ENCODE results near the gene EYS.

Gene EYS

DNA sequence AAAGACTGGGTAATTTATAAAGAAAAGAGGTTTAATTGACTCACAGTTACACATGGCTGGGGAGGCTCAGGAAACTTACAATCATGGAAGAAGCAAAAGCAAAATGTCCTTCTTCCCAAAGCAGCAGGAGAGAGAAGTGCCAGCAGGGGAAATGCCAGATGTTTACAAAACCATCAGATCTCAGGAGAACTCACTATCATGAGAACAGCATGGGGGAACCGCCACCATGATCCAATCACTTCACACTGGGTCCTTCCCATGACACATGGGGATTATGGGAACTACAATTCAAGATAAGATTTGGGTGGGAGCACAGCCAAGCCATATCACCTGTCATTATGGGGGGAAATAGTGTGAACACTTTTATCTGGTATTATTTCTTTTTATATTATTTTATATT lies 557.2 kb downstream of the EYS start:
- no peak overlapping the region for H3K9ac ChIP-seq (ENCODE audit: low read length)
- H3K4me3 ChIP-seq (ENCODE audit: low read length) = no peak overlapping the region
- DNase-seq (ENCODE audit: low read depth) = no peak
- no peaks in the 10 kb centered on the region for H3K4me1 ChIP-seq (ENCODE audit: control insufficient read depth, insufficient read depth, low read length)
- no peaks in the 10 kb centered on the region for H3K27me3 ChIP-seq (replicated peaks; ENCODE audit: control insufficient read depth, insufficient read depth, low read length)
- no peaks in the 10 kb centered on the region for H3K9me3 ChIP-seq (ENCODE audit: control insufficient read depth, low read length)
- no peaks in the 10 kb centered on the region for H3K36me3 ChIP-seq (ENCODE audit: control insufficient read depth, insufficient read depth, low read length, severe bottlenecking)

- H3K4me1 ChIP-seq (ENCODE audit: control insufficient read depth, insufficient read depth, low read length) = no peaks in the 10 kb centered on the region
- DNase-seq (ENCODE audit: low read depth) = no peak
- H3K36me3 ChIP-seq (ENCODE audit: control insufficient read depth, insufficient read depth, low read length, severe bottlenecking) = no peaks in the 10 kb centered on the region
- no peaks in the 10 kb centered on the region for H3K27me3 ChIP-seq (replicated peaks; ENCODE audit: control insufficient read depth, insufficient read depth, low read length)
- H3K9me3 ChIP-seq (ENCODE audit: control insufficient read depth, low read length) = no peaks in the 10 kb centered on the region
- no peak overlapping the region for H3K9ac ChIP-seq (ENCODE audit: low read length)
- H3K4me3 ChIP-seq (ENCODE audit: low read length) = no peak overlapping the region
Measured at GRCh38 chr6:65148839-65149238, 558.2 kb downstream of the EYS start.

DNA sequence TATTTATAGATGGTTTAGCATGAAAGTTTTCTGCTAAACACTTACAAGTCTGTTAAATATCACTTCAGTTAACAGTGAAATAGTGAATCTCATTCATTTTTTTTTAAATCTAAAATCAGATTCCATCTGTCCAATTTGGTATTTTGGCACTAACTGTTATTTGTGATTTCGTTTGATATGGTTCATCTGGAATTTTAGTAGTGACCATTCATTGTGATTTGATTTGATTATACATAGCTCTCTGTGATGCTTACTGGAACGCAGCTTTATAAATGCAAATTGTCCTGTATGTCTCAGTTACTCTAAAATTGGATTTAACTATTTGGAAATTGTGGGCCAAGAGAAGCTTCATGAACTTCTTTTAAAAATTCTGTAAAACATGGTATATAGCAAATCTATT lies 571.5 kb downstream of the EYS start:
- Histone ChIP-seq H3K36me3 (ENCODE audit: control insufficient read depth, insufficient read depth, low read length, severe bottlenecking) (no peaks in the 10 kb centered on the region), H3K9me3 (ENCODE audit: control insufficient read depth, low read length) (no peaks in the 10 kb centered on the region), H3K4me1 (ENCODE audit: control insufficient read depth, insufficient read depth, low read length) (no peaks in the 10 kb centered on the region), H3K4me3 (ENCODE audit: low read length) (no peak overlapping the region), H3K27me3 (replicated peaks; ENCODE audit: control insufficient read depth, insufficient read depth, low read length) (no peaks in the 10 kb centered on the region), H3K9ac (ENCODE audit: low read length) (no peak overlapping the region)
- DNase-seq (ENCODE audit: low read depth) = no peak

DNA sequence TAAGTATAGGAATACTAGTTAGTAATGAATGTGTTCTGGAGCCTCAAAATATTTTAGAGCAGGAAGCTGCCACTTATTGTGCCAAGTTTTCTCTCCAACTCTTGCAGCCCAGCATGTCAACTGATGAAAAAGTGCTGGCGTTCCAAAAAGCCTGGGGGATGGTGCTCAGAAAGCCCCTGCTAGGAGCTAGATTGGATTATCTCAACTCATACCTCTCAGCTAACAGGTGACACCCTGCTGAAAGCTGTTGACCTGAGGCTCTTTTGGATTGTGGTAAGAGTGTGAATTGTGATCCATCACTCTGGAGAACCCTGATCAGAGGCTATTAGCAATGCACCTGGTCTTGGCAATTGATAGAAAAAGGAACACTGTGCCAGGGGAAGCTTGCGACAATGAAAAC lies 580.4 kb downstream of the EYS start:
- no peaks in the 10 kb centered on the region for H3K27me3 ChIP-seq (replicated peaks; ENCODE audit: control insufficient read depth, insufficient read depth, low read length)
- DNase-seq (ENCODE audit: low read depth) = no peak
- no peak overlapping the region for H3K4me3 ChIP-seq (ENCODE audit: low read length)

GRCh38 chr6:65123521-65123920 lies 583.5 kb downstream of the EYS start:
- Histone ChIP-seq H3K36me3 (ENCODE audit: control insufficient read depth, insufficient read depth, low read length, severe bottlenecking) (no peaks in the 10 kb centered on the region), H3K27me3 (replicated peaks; ENCODE audit: control insufficient read depth, insufficient read depth, low read length) (no peaks in the 10 kb centered on the region), H3K9ac (ENCODE audit: low read length) (no peak overlapping the region), H3K4me3 (ENCODE audit: low read length) (no peak overlapping the region), H3K4me1 (ENCODE audit: control insufficient read depth, insufficient read depth, low read length) (no peaks in the 10 kb centered on the region), H3K9me3 (ENCODE audit: control insufficient read depth, low read length) (no peaks in the 10 kb centered on the region)
- DNase-seq (ENCODE audit: low read depth) = no peak

More for the DNA sequence above, 580.4 kb downstream of the EYS start:
- Histone ChIP-seq H3K36me3 (ENCODE audit: control insufficient read depth, insufficient read depth, low read length, severe bottlenecking) (no peaks in the 10 kb centered on the region), H3K9me3 (ENCODE audit: control insufficient read depth, low read length) (no peaks in the 10 kb centered on the region), H3K4me1 (ENCODE audit: control insufficient read depth, insufficient read depth, low read length) (no peaks in the 10 kb centered on the region), H3K9ac (ENCODE audit: low read length) (no peak overlapping the region)

DNA sequence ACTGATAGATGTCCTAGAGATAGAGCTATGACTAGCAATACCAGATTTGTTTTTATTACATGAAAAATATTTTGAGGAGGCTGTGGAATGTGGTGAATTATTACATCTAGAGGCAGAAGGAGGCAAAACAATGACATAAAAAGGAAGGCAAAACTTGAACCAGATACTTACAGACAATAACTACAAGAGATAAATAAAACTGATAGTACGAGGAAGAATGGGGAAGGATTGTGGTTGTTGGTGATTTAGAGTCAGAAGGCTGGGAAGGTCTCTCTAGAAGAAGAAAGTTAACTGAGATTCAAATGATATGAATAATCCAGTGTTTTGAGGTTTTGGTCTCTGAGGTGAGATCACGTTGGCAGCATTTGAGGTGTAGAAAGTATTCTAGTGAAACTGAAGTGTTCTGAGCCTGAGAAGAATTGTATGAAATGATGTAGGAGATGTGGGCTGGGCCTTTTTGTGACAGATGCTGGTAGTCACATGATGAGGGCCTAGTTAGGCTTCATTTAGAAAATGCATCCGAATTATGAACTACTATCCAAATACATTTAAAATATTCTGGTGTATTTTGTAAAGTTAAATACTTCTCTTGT lies 589.1 kb downstream of the EYS start:
- Histone ChIP-seq H3K9me3 (ENCODE audit: control insufficient read depth, low read length) (no peaks in the 10 kb centered on the region), H3K27me3 (replicated peaks; ENCODE audit: control insufficient read depth, insufficient read depth, low read length) (no peaks in the 10 kb centered on the region), H3K36me3 (ENCODE audit: control insufficient read depth, insufficient read depth, low read length, severe bottlenecking) (no peaks in the 10 kb centered on the region), H3K4me3 (ENCODE audit: low read length) (no peak overlapping the region), H3K9ac (ENCODE audit: low read length) (no peak overlapping the region), H3K4me1 (ENCODE audit: control insufficient read depth, insufficient read depth, low read length) (peaks cover 7% of the 10 kb centered on the region)
- DNase-seq (ENCODE audit: low read depth) = no peak

- no peak for DNase-seq (ENCODE audit: low read depth)
- H3K27me3 ChIP-seq (replicated peaks; ENCODE audit: control insufficient read depth, insufficient read depth, low read length) = no peaks in the 10 kb centered on the region
- no peaks in the 10 kb centered on the region for H3K36me3 ChIP-seq (ENCODE audit: control insufficient read depth, insufficient read depth, low read length, severe bottlenecking)
- no peaks in the 10 kb centered on the region for H3K9me3 ChIP-seq (ENCODE audit: control insufficient read depth, low read length)
- H3K9ac ChIP-seq (ENCODE audit: low read length) = no peak overlapping the region
- no peak overlapping the region for H3K4me3 ChIP-seq (ENCODE audit: low read length)
- peaks cover 7% of the 10 kb centered on the region for H3K4me1 ChIP-seq (ENCODE audit: control insufficient read depth, insufficient read depth, low read length)
Measured at GRCh38 chr6:65116326-65116725, 590.7 kb downstream of the EYS start.

DNA sequence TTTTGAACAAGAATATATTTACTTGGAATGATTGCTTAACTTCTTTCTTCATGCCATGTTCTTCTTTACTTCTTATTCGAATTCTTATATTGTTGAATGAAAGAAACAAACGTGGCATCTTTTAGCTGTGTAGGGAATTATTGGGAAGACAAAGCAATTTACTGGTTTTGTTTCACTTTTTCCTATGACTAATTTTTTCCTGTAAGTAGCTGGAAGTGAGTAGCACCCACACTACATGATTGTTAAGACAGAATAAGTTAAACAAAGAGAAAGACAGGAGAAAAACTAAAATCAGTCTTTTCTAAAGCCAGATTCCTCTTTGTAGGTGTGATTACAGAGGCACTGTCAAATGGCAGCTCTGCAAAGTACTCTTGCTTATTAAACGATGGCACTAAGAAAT lies 593.4 kb downstream of the EYS start:
- H3K36me3 ChIP-seq (ENCODE audit: control insufficient read depth, insufficient read depth, low read length, severe bottlenecking) = no peaks in the 10 kb centered on the region
- no peaks in the 10 kb centered on the region for H3K9me3 ChIP-seq (ENCODE audit: control insufficient read depth, low read length)
- H3K4me1 ChIP-seq (ENCODE audit: control insufficient read depth, insufficient read depth, low read length) = peaks cover 7% of the 10 kb centered on the region
- no peak for DNase-seq (ENCODE audit: low read depth)
- no peaks in the 10 kb centered on the region for H3K27me3 ChIP-seq (replicated peaks; ENCODE audit: control insufficient read depth, insufficient read depth, low read length)
- H3K9ac ChIP-seq (ENCODE audit: low read length) = no peak overlapping the region
- H3K4me3 ChIP-seq (ENCODE audit: low read length) = no peak overlapping the region

- Histone ChIP-seq H3K9ac (ENCODE audit: low read length) (no peak overlapping the region), H3K4me3 (ENCODE audit: low read length) (no peak overlapping the region), H3K4me1 (ENCODE audit: control insufficient read depth, insufficient read depth, low read length) (peaks cover 7% of the 10 kb centered on the region)
Measured at GRCh38 chr6:65112435-65112834, 594.6 kb downstream of the EYS start.

DNA sequence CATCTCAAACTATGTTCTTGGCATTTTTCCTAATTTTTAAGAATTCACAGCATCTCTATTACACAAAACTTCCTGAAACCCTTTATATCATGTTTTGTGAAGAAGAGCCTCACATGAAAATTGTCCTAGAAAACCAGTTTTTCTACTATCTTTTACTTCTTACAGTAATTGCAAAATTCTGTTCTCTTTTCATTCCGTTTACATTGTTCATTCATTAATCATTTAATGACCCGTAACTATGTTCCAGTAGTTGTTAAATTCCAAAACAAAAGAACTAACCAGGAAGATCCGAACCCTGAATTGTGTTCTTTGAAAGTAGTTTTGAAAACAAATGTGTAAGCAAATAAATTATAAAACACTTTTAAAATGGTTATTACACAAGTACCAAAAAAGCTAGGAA lies 597.0 kb downstream of the EYS start:
- Histone ChIP-seq H3K4me1 (ENCODE audit: control insufficient read depth, insufficient read depth, low read length) (peaks cover 7% of the 10 kb centered on the region), H3K9me3 (ENCODE audit: control insufficient read depth, low read length) (no peaks in the 10 kb centered on the region), H3K9ac (ENCODE audit: low read length) (no peak overlapping the region), H3K27me3 (replicated peaks; ENCODE audit: control insufficient read depth, insufficient read depth, low read length) (no peaks in the 10 kb centered on the region), H3K4me3 (ENCODE audit: low read length) (no peak overlapping the region), H3K36me3 (ENCODE audit: control insufficient read depth, insufficient read depth, low read length, severe bottlenecking) (no peaks in the 10 kb centered on the region)
- DNase-seq (ENCODE audit: low read depth) = no peak

More at GRCh38 chr6:65112435-65112834, 594.6 kb downstream of the EYS start:
- no peak for DNase-seq (ENCODE audit: low read depth)
- H3K9me3 ChIP-seq (ENCODE audit: control insufficient read depth, low read length) = no peaks in the 10 kb centered on the region
- no peaks in the 10 kb centered on the region for H3K36me3 ChIP-seq (ENCODE audit: control insufficient read depth, insufficient read depth, low read length, severe bottlenecking)
- H3K27me3 ChIP-seq (replicated peaks; ENCODE audit: control insufficient read depth, insufficient read depth, low read length) = no peaks in the 10 kb centered on the region

DNA sequence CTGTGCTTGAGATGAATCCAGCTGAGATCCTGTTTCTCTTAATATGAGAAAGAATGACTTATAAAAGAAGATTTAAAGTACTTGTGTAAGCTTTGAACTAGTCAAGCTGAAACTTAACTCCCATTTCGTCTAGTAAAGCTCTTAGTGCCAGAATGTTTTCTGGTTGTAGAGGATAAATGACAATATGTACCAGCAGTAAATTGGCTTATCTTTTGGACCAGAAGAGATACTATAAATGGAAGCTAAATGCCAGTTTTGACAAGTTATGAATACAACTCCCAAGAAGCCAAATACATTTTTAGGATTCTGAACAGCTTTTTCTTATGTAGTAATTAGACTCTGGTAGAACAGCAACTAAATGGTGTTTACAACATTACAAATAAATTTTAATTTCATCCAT lies 608.7 kb downstream of the EYS start:
- Histone ChIP-seq H3K9ac (ENCODE audit: low read length) (no peak overlapping the region), H3K4me1 (ENCODE audit: control insufficient read depth, insufficient read depth, low read length) (no peaks in the 10 kb centered on the region), H3K27me3 (replicated peaks; ENCODE audit: control insufficient read depth, insufficient read depth, low read length) (no peaks in the 10 kb centered on the region), H3K4me3 (ENCODE audit: low read length) (no peak overlapping the region), H3K9me3 (ENCODE audit: control insufficient read depth, low read length) (no peaks in the 10 kb centered on the region), H3K36me3 (ENCODE audit: control insufficient read depth, insufficient read depth, low read length, severe bottlenecking) (no peaks in the 10 kb centered on the region)
- DNase-seq (ENCODE audit: low read depth) = no peak

GRCh38 chr6:65091561-65091960 lies 615.5 kb downstream of the EYS start:
- Histone ChIP-seq H3K36me3 (ENCODE audit: control insufficient read depth, insufficient read depth, low read length, severe bottlenecking) (no peaks in the 10 kb centered on the region), H3K4me3 (ENCODE audit: low read length) (no peak overlapping the region), H3K9me3 (ENCODE audit: control insufficient read depth, low read length) (no peaks in the 10 kb centered on the region), H3K27me3 (replicated peaks; ENCODE audit: control insufficient read depth, insufficient read depth, low read length) (no peaks in the 10 kb centered on the region), H3K9ac (ENCODE audit: low read length) (no peak overlapping the region), H3K4me1 (ENCODE audit: control insufficient read depth, insufficient read depth, low read length) (no peaks in the 10 kb centered on the region)
- no peak for DNase-seq (ENCODE audit: low read depth)
